GM12878 (cell line): ENCODE data around the gene IL17B. TPM values are rescaled to one million over a fixed set of nuclear protein-coding genes. Genes with fewer than 3 reads are reported as not detected.
A peak's percentile ranks its signal among the peaks of the same experiment; 100 is the strongest.

Source experiments
- ATF2 ChIP-seq: IDR thresholded peaks from 2 replicates; pipeline ENCODE4 v1.6.1; 2012; ENCODE audit warnings: low read length, inconsistent platforms
- BCL11A ChIP-seq: IDR thresholded peaks from 2 replicates; pipeline ENCODE4 v1.6.1; 2011; ENCODE audit warnings: low read depth, low read length
- E4F1 ChIP-seq: fragments of 450-650 bp; IDR thresholded peaks from 2 replicates; pipeline ENCODE4 v1.6.1; 2018; ENCODE audit warnings: borderline replicate concordance, mild to moderate bottlenecking; ENCODE audit not compliant: partially characterized antibody
- EGR1 ChIP-seq, 2 experiments: IDR thresholded peaks; 1 replicate in 1 of 2; 2 replicates in 1 of 2; pipeline ENCODE4 v1.6.1; 2011 to 2012; ENCODE audit warnings: low read depth in 2 of 2, low read length in 2 of 2, borderline replicate concordance in 1 of 2, mild to moderate bottlenecking in 1 of 2, moderate library complexity in 1 of 2
- HCFC1 ChIP-seq: fragments of 150-350 bp; IDR thresholded peaks from 2 replicates; pipeline ENCODE4 v1.6.1; 2014; ENCODE audit warnings: low read length
- HDGF ChIP-seq: fragments of 450-650 bp; IDR thresholded peaks from 2 replicates; pipeline ENCODE4 v1.6.1; 2016; ENCODE audit warnings: antibody characterized with exemption
- IRF5 ChIP-seq: fragments of 450-650 bp; IDR thresholded peaks from 2 replicates; pipeline ENCODE4 v1.6.1; 2017; ENCODE audit warnings: borderline replicate concordance
- JUNB ChIP-seq: IDR thresholded peaks from 2 replicates; pipeline ENCODE4 v1.6.1; 2016; ENCODE audit warnings: antibody characterized with exemption, mild to moderate bottlenecking
- KDM1A ChIP-seq: fragments of 200-600 bp; sonication (generic); IDR thresholded peaks from 2 replicates; pipeline ENCODE4 v1.6.1; 2016; ENCODE audit warnings: borderline replicate concordance
- LARP7 ChIP-seq: fragments of 450-650 bp; IDR thresholded peaks from 2 replicates; pipeline ENCODE4 v1.6.1; 2017; ENCODE audit warnings: mild to moderate bottlenecking
- NBN ChIP-seq: fragments of 450-650 bp; IDR thresholded peaks from 2 replicates; pipeline ENCODE4 v1.6.1; 2016
- NFIC ChIP-seq: IDR thresholded peaks from 2 replicates; pipeline ENCODE4 v1.6.1; 2012; ENCODE audit warnings: low read depth, mild to moderate bottlenecking, inconsistent platforms, low read length, moderate library complexity
- NR2C2 ChIP-seq: IDR thresholded peaks from 2 replicates; pipeline ENCODE4 v1.6.1; 2011; ENCODE audit warnings: borderline replicate concordance, low read depth; ENCODE audit not compliant: control insufficient read depth, insufficient read length
- PAX5 ChIP-seq: IDR thresholded peaks from 2 replicates; pipeline ENCODE4 v1.6.1; 2011; ENCODE audit warnings: low read depth, low read length, borderline replicate concordance
- PML ChIP-seq: IDR thresholded peaks from 2 replicates; pipeline ENCODE4 v1.6.1; 2012; ENCODE audit warnings: low read length, inconsistent platforms
- SMAD5 ChIP-seq: IDR thresholded peaks from 2 replicates; pipeline ENCODE4 v1.6.1; 2016; ENCODE audit warnings: antibody characterized with exemption, low read depth
- SMARCA5 ChIP-seq: fragments of 450-650 bp; IDR thresholded peaks from 2 replicates; pipeline ENCODE4 v1.6.1; 2017; ENCODE audit warnings: mild to moderate bottlenecking
- SMC3 ChIP-seq: IDR thresholded peaks from 2 replicates; pipeline ENCODE4 v1.6.1; 2011; ENCODE audit warnings: low read length, improper control_type of control experiment, borderline replicate concordance
- SPI1 ChIP-seq: IDR thresholded peaks from 2 replicates; pipeline ENCODE4 v1.6.1; 2011; ENCODE audit warnings: low read depth, mild to moderate bottlenecking, low read length, moderate library complexity, borderline replicate concordance; ENCODE audit not compliant: insufficient read depth
- STAT1 ChIP-seq: fragments of 450-650 bp; conservative IDR thresholded peaks from 2 replicates; pipeline ENCODE4 v1.6.1; 2014; ENCODE audit warnings: antibody characterized with exemption, mild to moderate bottlenecking
- ZBTB4 ChIP-seq: fragments of 450-650 bp; formaldehyde crosslinking; IDR thresholded peaks from 2 replicates; pipeline ENCODE4 v1.4.0; 2022; ENCODE audit warnings: mild to moderate bottlenecking, moderate library complexity
- ZNF217 ChIP-seq: fragments of 450-650 bp; IDR thresholded peaks from 2 replicates; pipeline ENCODE4 v1.6.1; 2017; ENCODE audit warnings: antibody characterized with exemption, mild to moderate bottlenecking
- ZZZ3 ChIP-seq: IDR thresholded peaks from 2 replicates; pipeline ENCODE4 v1.6.1; 2011; ENCODE audit warnings: low read depth; ENCODE audit not compliant: control insufficient read depth, insufficient read length
- polyA plus RNA-seq, 11 experiments: library from polyadenylated mRNA; depleted of rRNA in 4 of 11; unstranded in 6 of 11; stranded (reverse) in 5 of 11; fragments of >200 nt; fragmentation: Nextera tagmentation in 4 of 11; fragmentation: Illumina TruSeq in 1 of 11; extraction: Ambion mirVana in 4 of 11; extraction: Trizol in 1 of 11; gene quantifications; 1 replicate in 1 of 11; 2 replicates in 10 of 11; pipeline versions ENCODE4 v1.2.1 to v1.2.3, GENCODE V29; 2011 to 2016; ENCODE audit warnings: inconsistent platforms in 2 of 11, missing spikeins in 2 of 11, low read depth in 1 of 11
- total RNA-seq, 4 experiments: library from RNA; depleted of rRNA in 3 of 4; stranded (reverse); fragments of >200 nt in 3 of 4; fragmentation: Illumina TruSeq in 1 of 4; extraction: Trizol in 1 of 4; gene quantifications; 2 replicates each; pipeline versions ENCODE4 v1.2.1 to v1.2.3, GENCODE V29; 2013 to 2021

The IL17B gene
- total and polyA plus RNA-seq, 10 of the 15 experiments (the other 5 are each of a cell fraction or from before 2014, with no cell fraction given): not detected

- TF ChIP-seq HCFC1: no peak; the same call in 1 of the 2 replicates
- TF ChIP-seq PML: no peak
- TF ChIP-seq SPI1: no peak
- no peak for TF ChIP-seq BCL11A
- TF ChIP-seq SMARCA5: no peak
- TF ChIP-seq PAX5: 0 out of 2 replicates have a peak, but pooled peaks have one; percentile 8
- TF ChIP-seq HDGF: peak; percentile 68
- TF ChIP-seq SMC3: no peak
- TF ChIP-seq NFIC: no peak
- TF ChIP-seq NBN: no peak
- TF ChIP-seq EGR1 (IDR thresholded peaks at IDR 0.05; ENCODE audit: borderline replicate concordance in 1 of 2, low read depth in 2 of 2, low read length in 2 of 2): no peak
- no peak for TF ChIP-seq ZNF217
- TF ChIP-seq KDM1A: no peak
- no peak for TF ChIP-seq ZZZ3
- no peak for TF ChIP-seq ATF2
- peak; percentile 60; the same call in 1 of the 2 replicates for TF ChIP-seq STAT1
- no peak for TF ChIP-seq NR2C2
- TF ChIP-seq SMAD5: no peak
- no peak for TF ChIP-seq JUNB
- peak; percentile 62 for TF ChIP-seq E4F1
- TF ChIP-seq LARP7: 0 out of 2 replicates have a peak, but pooled peaks have one; percentile 74
- TF ChIP-seq IRF5: no peak
- no peak for TF ChIP-seq ZBTB4 (CRISPR knock-in tag)
Observed at GRCh38 chr5:149357370-149358293, 21.5 kb downstream of the IL17B start, which contains the start of gene PCYOX1L (continued).
